ENCODE results near the gene ORAI2.
"Not testable (repeated sequence)": the region's sequence is repeated elsewhere in the genome, so short reads cannot be mapped to it uniquely, and the experiment has no call there.

The ORAI2 gene

DNA sequence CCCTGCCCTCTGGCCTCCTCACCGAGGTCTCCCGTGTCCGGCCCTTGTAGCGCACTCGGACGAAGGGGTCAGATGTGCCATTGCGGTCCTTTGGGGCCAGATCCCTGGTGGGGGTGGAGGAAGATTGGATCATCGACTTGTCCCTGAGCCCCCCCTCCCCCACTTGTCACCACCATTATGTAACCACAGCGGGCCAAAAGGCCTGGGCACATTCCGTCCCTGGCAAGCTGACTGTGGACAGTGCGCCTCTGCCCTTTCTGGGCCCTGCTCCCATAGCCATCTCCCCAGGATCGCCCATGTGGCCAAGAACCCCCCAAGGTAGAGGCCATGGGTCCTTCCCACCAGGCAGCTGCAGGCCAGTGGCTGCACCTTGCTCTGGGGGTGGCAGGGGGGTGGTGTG is 69.8 kb downstream of the ORAI2 start:
- not testable (repeated sequence) for DNase-seq (ENCODE audit: low spot score)

DNA sequence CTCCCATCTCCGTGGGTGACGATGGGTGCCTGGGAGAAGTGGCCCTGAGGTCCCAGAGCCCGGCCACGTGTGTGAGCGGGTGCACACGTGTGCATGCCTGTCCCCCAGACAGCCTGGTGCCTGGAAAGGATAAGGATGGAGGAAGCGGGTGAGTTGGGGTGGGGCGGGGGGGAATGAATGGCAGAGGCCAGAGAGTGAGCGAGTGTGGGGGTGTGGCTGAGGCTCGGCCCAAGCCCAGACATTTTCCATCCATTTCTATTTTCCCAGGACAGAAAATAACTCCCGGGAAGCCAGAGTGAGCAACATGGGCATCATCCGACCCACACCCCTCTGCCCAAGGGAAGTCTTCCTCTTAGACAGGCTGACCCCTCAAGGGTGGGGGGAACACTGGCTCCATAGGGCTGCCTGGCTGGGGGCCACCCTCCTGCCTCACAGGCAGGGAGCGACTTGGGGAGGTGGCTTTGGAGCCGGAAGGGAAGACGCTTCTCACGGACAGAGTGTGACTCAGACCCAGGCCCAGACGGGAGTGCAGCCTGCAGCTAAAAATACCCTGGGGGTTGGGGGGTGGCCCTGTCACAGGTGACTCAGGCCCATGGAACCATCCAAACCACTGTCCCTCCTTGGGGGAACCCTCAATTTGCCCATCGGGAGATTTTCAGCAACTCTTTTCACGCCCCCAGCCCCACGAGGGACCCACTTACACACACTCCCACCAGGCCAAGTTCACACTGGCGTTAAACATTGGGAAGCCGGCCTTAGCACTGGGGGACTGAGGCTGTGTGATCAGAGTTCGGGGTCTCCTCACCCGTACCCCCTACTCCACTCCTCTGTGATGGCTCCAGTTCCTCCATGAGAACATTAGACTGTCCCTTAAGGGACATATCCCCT is 72.2 kb downstream of the ORAI2 start:
- not testable (repeated sequence) for DNase-seq (ENCODE audit: low spot score)

Data from Ammon's horn (tissue), 1 donor.